Coronary artery (tissue), 2 donors: Measurements from ENCODE around the gene ZKSCAN7.

Source experiments
- DNase-seq: peaks from one replicate; pipeline ENCODE4 v3.0.0-alpha.2; 2017; ENCODE audit warnings: low spot score
- H3K27ac ChIP-seq, 2 donors: fragments of 200-600 bp; sonication (generic); one replicate each; pipeline ENCODE4 v1.5.1; 2016 to 2019
- H3K4me3 ChIP-seq: fragments of 200-600 bp; sonication (generic); 2 replicates; pipeline ENCODE4 v1.5.1; 2016; ENCODE audit warnings: mild to moderate bottlenecking, moderate library complexity
- CTCF ChIP-seq: fragments of 200-600 bp; sonication (generic); IDR thresholded peaks from one replicate; pipeline ENCODE4 v1.5.1; 2019; ENCODE audit warnings: antibody characterized with exemption

ZKSCAN7 gene

GRCh38 chr3:44596621-44597020 is 41.6 kb downstream of the ZKSCAN7 start:
- DNase-seq = no peak
- H3K27ac ChIP-seq = no peak overlapping the region
- no peak for TF ChIP-seq CTCF
- no peak overlapping the region for H3K4me3 ChIP-seq

- Histone ChIP-seq H3K27ac (no peak overlapping the region), H3K4me3 (no peak overlapping the region)
- TF ChIP-seq CTCF = no peak
- DNase-seq = no peak
Observed at GRCh38 chr3:44601749-44602148, 46.8 kb downstream of the ZKSCAN7 start.

- no peak for DNase-seq
- H3K4me3 ChIP-seq = no peak overlapping the region
- TF ChIP-seq CTCF = no peak
- no peak overlapping the region for H3K27ac ChIP-seq
Observed at GRCh38 chr3:44612678-44613077, 57.7 kb downstream of the ZKSCAN7 start.
